Ishikawa (cell line): ENCODE measurements around the gene SEMA4C.

Source experiments
- EGR1 ChIP-seq: IDR thresholded peaks from 2 replicates; pipeline ENCODE4 v1.6.1; 2012
- EP300 ChIP-seq: IDR thresholded peaks from 2 replicates; pipeline ENCODE4 v1.6.1; 2012; ENCODE audit warnings: borderline replicate concordance
- FOXM1 ChIP-seq: IDR thresholded peaks from 2 replicates; pipeline ENCODE4 v1.6.1; 2012; ENCODE audit warnings: low read depth, borderline replicate concordance
- MAX ChIP-seq: IDR thresholded peaks from 2 replicates; pipeline ENCODE4 v1.6.1; 2012
- NFIC ChIP-seq: IDR thresholded peaks from 2 replicates; pipeline ENCODE4 v1.6.1; 2012
- RAD21 ChIP-seq: IDR thresholded peaks from 2 replicates; pipeline ENCODE4 v1.6.1; 2012; ENCODE audit warnings: low read depth
- REST ChIP-seq: IDR thresholded peaks from 2 replicates; pipeline ENCODE4 v1.6.1; 2012; ENCODE audit warnings: low read depth, mild to moderate bottlenecking
- TAF1 ChIP-seq: IDR thresholded peaks from 2 replicates; pipeline ENCODE4 v1.6.1; 2012; ENCODE audit warnings: low read depth, mild to moderate bottlenecking
- TCF12 ChIP-seq: IDR thresholded peaks from 2 replicates; pipeline ENCODE4 v1.6.1; 2012; ENCODE audit warnings: low read depth
- YY1 ChIP-seq: IDR thresholded peaks from 2 replicates; pipeline ENCODE4 v1.6.1; 2012; ENCODE audit warnings: low read depth
- ZBTB7A ChIP-seq: IDR thresholded peaks from 2 replicates; pipeline ENCODE4 v1.6.1; 2012; ENCODE audit warnings: low read depth
- TF ChIP-seq, protein P1 (sequence below): IDR thresholded peaks from 2 replicates; pipeline ENCODE4 v1.6.1; 2012

DNA sequence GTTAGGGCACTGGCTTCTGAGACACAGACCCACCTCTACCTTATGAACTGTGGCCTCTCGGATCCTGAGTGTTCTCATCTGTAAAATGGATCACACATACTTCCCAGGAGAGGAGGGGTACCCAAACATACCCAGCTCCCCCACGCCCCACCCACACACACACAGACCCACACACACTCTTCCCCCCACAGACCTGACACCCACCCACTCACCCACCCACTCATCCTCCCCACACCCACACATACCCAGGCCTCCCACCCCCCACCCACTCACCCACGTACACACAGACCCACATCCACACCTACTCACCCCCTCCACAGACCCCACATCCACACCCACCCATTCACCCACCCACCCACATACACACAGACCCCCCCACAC is 24.3 kb upstream of the SEMA4C start:
- TF ChIP-seq EP300 = no peak
- no peak for TF ChIP-seq REST
- no peak for TF ChIP-seq YY1
- no peak for TF ChIP-seq MAX
- TF ChIP-seq FOXM1 = no peak
- TF ChIP-seq, protein P1, sequence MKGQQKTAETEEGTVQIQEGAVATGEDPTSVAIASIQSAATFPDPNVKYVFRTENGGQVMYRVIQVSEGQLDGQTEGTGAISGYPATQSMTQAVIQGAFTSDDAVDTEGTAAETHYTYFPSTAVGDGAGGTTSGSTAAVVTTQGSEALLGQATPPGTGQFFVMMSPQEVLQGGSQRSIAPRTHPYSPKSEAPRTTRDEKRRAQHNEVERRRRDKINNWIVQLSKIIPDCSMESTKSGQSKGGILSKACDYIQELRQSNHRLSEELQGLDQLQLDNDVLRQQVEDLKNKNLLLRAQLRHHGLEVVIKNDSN = no peak
- TF ChIP-seq TCF12 = no peak
- no peak for TF ChIP-seq EGR1
- no peak for TF ChIP-seq NFIC
- no peak for TF ChIP-seq RAD21
- no peak for TF ChIP-seq TAF1
- TF ChIP-seq ZBTB7A = no peak
